GM10266 (cell line): Measurements from ENCODE around the gene PITPNM3.

Experiments used
- DNase-seq: peaks from one replicate; pipeline ENCODE4 v3.0.0; 2012; ENCODE audit errors: extremely low spot score
- CTCF ChIP-seq: IDR thresholded peaks from 2 replicates; pipeline ENCODE4 v1.5.1; 2012; ENCODE audit warnings: mild to moderate bottlenecking, low read depth; ENCODE audit not compliant: control insufficient read depth, insufficient read depth; ENCODE audit errors: missing control alignments

Gene PITPNM3

DNA sequence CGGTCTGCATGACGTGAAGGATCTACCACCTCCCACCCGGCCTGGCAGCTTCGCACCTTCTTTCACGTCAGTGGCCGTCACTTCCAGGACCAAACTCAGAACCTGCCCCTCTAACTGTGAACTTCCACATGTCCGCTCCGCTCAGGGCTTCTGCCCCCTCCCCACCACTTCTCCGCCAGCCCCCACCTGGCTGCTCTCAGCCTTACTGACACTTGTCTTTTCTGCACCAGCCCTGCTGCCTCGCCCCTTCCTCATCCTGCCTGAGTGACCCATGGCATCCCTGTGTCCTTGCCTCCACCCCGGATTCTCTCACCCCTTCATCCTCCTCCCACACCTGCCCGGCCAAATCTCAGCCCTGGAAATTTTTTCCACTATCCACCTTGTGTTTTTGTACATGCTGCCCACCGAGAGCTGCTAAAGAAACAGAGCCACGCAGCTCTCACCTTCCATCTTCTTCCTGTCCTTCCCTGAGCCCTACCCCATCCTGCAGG, 97.8 kb downstream of the PITPNM3 start:
- no peak for TF ChIP-seq CTCF
- DNase-seq, result no peak

DNA sequence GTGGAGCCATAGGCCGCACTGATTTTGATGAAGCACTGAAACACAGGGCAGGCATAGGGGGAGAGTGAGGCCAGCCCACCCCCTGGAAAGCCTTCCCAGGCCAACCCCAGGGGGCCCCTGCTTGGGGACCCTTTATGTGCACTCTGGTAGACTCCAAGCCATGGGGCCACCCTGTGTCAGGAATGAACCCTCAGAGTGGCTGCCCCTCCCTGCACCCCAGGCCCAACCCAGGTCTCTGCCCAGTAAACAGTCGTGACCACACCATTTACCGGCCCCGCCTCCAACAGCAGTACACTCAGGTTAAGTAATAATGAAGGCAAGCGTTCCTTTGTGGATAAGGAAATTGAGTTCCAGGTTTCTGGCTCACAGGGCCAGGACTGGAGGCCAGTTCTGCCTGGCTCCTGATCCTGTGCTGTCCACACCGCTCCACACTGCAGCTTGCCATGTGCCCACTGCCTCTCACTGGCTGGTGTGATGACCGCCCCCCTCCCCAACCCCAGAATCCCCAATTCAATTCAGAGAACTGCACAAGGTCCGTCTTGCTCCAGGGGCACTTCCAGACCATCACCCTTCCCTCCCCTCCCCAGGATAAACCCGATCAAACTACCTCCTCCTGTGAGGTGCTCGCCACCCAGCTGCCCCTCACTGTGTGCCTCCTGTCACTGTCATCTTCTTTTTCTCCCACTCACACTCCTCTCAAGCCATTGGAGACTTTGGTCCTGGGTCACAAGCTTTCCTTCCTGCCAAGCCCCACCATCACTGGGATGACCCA, 98.5 kb downstream of the PITPNM3 start:
- no peak for DNase-seq
- no peak for TF ChIP-seq CTCF

- no peak for TF ChIP-seq CTCF
- DNase-seq, result no peak
These were observed 99.3 kb downstream of the PITPNM3 start for GRCh38 chr17:6456914-6457687.

DNA sequence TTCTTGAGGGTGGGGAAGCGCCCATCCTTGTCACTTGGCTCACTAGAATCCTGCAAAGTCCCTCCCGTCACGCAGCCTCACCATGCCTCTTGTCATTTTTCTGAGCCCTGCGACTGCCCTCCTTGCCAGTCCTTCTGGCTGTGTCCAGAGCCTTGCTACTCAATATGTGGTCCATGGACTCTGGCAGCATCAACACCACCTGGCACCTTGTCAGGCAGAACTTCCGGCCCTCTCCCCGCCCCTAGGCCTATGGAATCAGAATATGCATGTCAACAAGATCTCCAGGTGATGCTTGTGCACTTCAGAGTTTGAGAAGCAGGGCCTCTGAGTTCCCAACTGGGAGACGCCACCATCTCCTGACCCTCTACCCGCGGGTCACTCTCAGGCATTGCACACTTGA, 100.0 kb downstream of the PITPNM3 start:
- no peak for DNase-seq
- no peak for TF ChIP-seq CTCF

GRCh38 chr17:6455321-6455705, 101.0 kb downstream of the PITPNM3 start:
- no peak for TF ChIP-seq CTCF
- no peak for DNase-seq

- TF ChIP-seq CTCF, result no peak
- DNase-seq, result no peak
These were observed 101.6 kb downstream of the PITPNM3 start for GRCh38 chr17:6454495-6455320.
